WTC11 (cell line): ENCODE data around the gene YAF2. TPM values are rescaled to one million over a fixed set of nuclear protein-coding genes. Genes with fewer than 3 reads are reported as not detected.

Experiments
- ATAC-seq: fragments of 200-7000 bp; cut with Tn5 transposase; 2 replicates; pipeline ENCODE4 v1.10.0; 2021; ENCODE audit warnings: mild to moderate bottlenecking, moderate library complexity
- CTCF ChIA-PET: fragments of 300-600 bp; sonication (Branson Sonifier 250); formaldehyde crosslinking; loops from one replicate; lab custom pipeline; 2021; ENCODE audit warnings: antibody characterized with exemption; lab: Charles Lee
- POLR2A ChIA-PET: fragments of 350-600 bp; sonication (Branson Sonifier 250); formaldehyde crosslinking; loops from one replicate; lab custom pipeline; 2021; ENCODE audit warnings: antibody characterized with exemption; lab: Charles Lee
- DNase-seq: peaks from one replicate; pipeline ENCODE4 v3.0.0; 2021; ENCODE audit warnings: low spot score
- H3K27ac Mint-ChIP-seq: 2 replicates; pipeline ENCODE4 v1.8.0; 2021; ENCODE audit warnings: mixed read lengths
- H3K27me3 Mint-ChIP-seq: 2 replicates; pipeline ENCODE4 v1.8.0; 2021; ENCODE audit warnings: low read depth, mild to moderate bottlenecking, moderate library complexity, mixed read lengths
- H3K36me3 Mint-ChIP-seq: 2 replicates; pipeline ENCODE4 v1.8.0; 2021; ENCODE audit warnings: mixed read lengths
- H3K4me1 Mint-ChIP-seq: 2 replicates; pipeline ENCODE4 v1.8.0; 2022; ENCODE audit warnings: mixed read lengths
- H3K4me3 Mint-ChIP-seq: 2 replicates; pipeline ENCODE4 v1.8.0; 2021; ENCODE audit warnings: mild to moderate bottlenecking, moderate library complexity, mixed read lengths
- H3K9me3 Mint-ChIP-seq: 2 replicates; pipeline ENCODE4 v1.8.0; 2021; ENCODE audit warnings: mixed read lengths
- CREB1 ChIP-seq: sonication (generic); formaldehyde crosslinking; IDR thresholded peaks from 2 replicates; pipeline ENCODE4 v1.8.0; 2023; ENCODE audit warnings: mild to moderate bottlenecking, missing genetic modification reagents
- ESRRA ChIP-seq: sonication (generic); formaldehyde crosslinking; IDR thresholded peaks from 2 replicates; pipeline ENCODE4 v1.8.1; 2022; ENCODE audit warnings: mild to moderate bottlenecking, missing genetic modification reagents, borderline replicate concordance
- ETV6 ChIP-seq: sonication (generic); formaldehyde crosslinking; IDR thresholded peaks from 2 replicates; pipeline ENCODE4 v1.8.1; 2022; ENCODE audit warnings: mild to moderate bottlenecking, missing genetic modification reagents
- FOXJ3 ChIP-seq: sonication (generic); formaldehyde crosslinking; IDR thresholded peaks from 2 replicates; pipeline ENCODE4 v1.9.0; 2021; ENCODE audit warnings: missing genetic modification reagents, mild to moderate bottlenecking, borderline replicate concordance
- GABPB1 ChIP-seq: sonication (generic); formaldehyde crosslinking; IDR thresholded peaks from 2 replicates; pipeline ENCODE4 v1.8.1; 2023; ENCODE audit warnings: mild to moderate bottlenecking, missing genetic modification reagents
- HMGA2 ChIP-seq: fragments of 250-450 bp; sonication (Bioruptor Pico); IDR thresholded peaks from 2 replicates; pipeline ENCODE4 v1.4.0; 2021; ENCODE audit warnings: mild to moderate bottlenecking, moderate library complexity
- JAZF1 ChIP-seq: fragments of 250-450 bp; sonication (Bioruptor Pico); IDR thresholded peaks from 2 replicates; pipeline ENCODE4 v1.9.0; 2021; ENCODE audit warnings: moderate library complexity, mild to moderate bottlenecking, inconsistent platforms
- JUN ChIP-seq: sonication (generic); formaldehyde crosslinking; IDR thresholded peaks from 2 replicates; pipeline ENCODE4 v1.8.0; 2023; ENCODE audit warnings: mild to moderate bottlenecking, missing genetic modification reagents
- KAT7 ChIP-seq: sonication (generic); formaldehyde crosslinking; IDR thresholded peaks from 2 replicates; pipeline ENCODE4 v1.8.1; 2023; ENCODE audit warnings: missing genetic modification reagents, mild to moderate bottlenecking, borderline replicate concordance
- MXD4 ChIP-seq: fragments of 250-450 bp; sonication (Bioruptor Pico); IDR thresholded peaks from 2 replicates; pipeline ENCODE4 v1.8.0; 2021; ENCODE audit warnings: mild to moderate bottlenecking, moderate library complexity, borderline replicate concordance
- NFYB ChIP-seq: sonication (generic); formaldehyde crosslinking; conservative IDR thresholded peaks from 2 replicates; pipeline ENCODE4 v1.8.0; 2022; ENCODE audit warnings: low read depth, missing genetic modification reagents
- PRRX2 ChIP-seq: fragments of 250-450 bp; sonication (Bioruptor Pico); IDR thresholded peaks from 2 replicates; pipeline ENCODE4 v1.8.0; 2021; ENCODE audit warnings: mild to moderate bottlenecking
- RELA ChIP-seq: sonication (generic); formaldehyde crosslinking; IDR thresholded peaks from 2 replicates; pipeline ENCODE4 v1.8.1; 2022; ENCODE audit warnings: missing genetic modification reagents, mild to moderate bottlenecking, borderline replicate concordance
- TEAD1 ChIP-seq: sonication (generic); formaldehyde crosslinking; IDR thresholded peaks from 2 replicates; pipeline ENCODE4 v1.8.0; 2022; ENCODE audit warnings: mild to moderate bottlenecking, missing genetic modification reagents
- ZNF138 ChIP-seq: sonication (generic); formaldehyde crosslinking; conservative IDR thresholded peaks from 2 replicates; pipeline ENCODE4 v1.8.1; 2022; ENCODE audit warnings: mild to moderate bottlenecking, moderate library complexity, missing genetic modification reagents
- ZNF219 ChIP-seq: sonication (generic); formaldehyde crosslinking; IDR thresholded peaks from 2 replicates; pipeline ENCODE4 v1.8.0; 2023; ENCODE audit warnings: missing genetic modification reagents, mild to moderate bottlenecking, borderline replicate concordance
- ZNF396 ChIP-seq: fragments of 250-450 bp; sonication (Bioruptor Pico); IDR thresholded peaks from 2 replicates; pipeline ENCODE4 v1.8.0; 2021; ENCODE audit warnings: mild to moderate bottlenecking, moderate library complexity, borderline replicate concordance
- ZNF416 ChIP-seq: fragments of 250-450 bp; sonication (Bioruptor Pico); IDR thresholded peaks from 2 replicates; pipeline ENCODE4 v1.9.0; 2021; ENCODE audit warnings: mild to moderate bottlenecking, inconsistent platforms
- ZNF671 ChIP-seq: fragments of 250-450 bp; sonication (Bioruptor Pico); IDR thresholded peaks from 2 replicates; pipeline ENCODE4 v1.8.0; 2021; ENCODE audit warnings: mild to moderate bottlenecking
- total RNA-seq: library from RNA; stranded (reverse); gene quantifications from 3 replicates; pipeline ENCODE4 v1.2.3, GENCODE V29; 2021
- TF ChIP-seq, protein P1 (sequence below): sonication (generic); formaldehyde crosslinking; IDR thresholded peaks from 2 replicates; pipeline ENCODE4 v1.8.0; 2023; ENCODE audit warnings: missing genetic modification reagents, mild to moderate bottlenecking, borderline replicate concordance
- TF ChIP-seq, protein P2 (sequence below): fragments of 250-450 bp; sonication (Bioruptor Pico); conservative IDR thresholded peaks from 2 replicates; pipeline ENCODE4 v1.9.0; 2021; ENCODE audit warnings: mild to moderate bottlenecking
- TF ChIP-seq, protein P3 (sequence below): fragments of 250-450 bp; sonication (Bioruptor Pico); IDR thresholded peaks from 2 replicates; pipeline ENCODE4 v2.1.2; 2022; ENCODE audit warnings: mild to moderate bottlenecking, moderate library complexity
- TF ChIP-seq, protein P4 (sequence below): sonication (generic); formaldehyde crosslinking; IDR thresholded peaks from 2 replicates; pipeline ENCODE4 v1.8.1; 2022; ENCODE audit warnings: mild to moderate bottlenecking, moderate library complexity, missing genetic modification reagents
- TF ChIP-seq, protein P5 (sequence below): sonication (generic); formaldehyde crosslinking; IDR thresholded peaks from 2 replicates; pipeline ENCODE4 v1.8.1; 2023; ENCODE audit warnings: mild to moderate bottlenecking, missing genetic modification reagents
- TF ChIP-seq, protein P6 (sequence below): sonication (generic); formaldehyde crosslinking; IDR thresholded peaks from 2 replicates; pipeline ENCODE4 v1.8.1; 2023; ENCODE audit warnings: mild to moderate bottlenecking, moderate library complexity, missing genetic modification reagents

YAF2 gene
- total RNA-seq, 1 experiment from 2014 or later = 3.3 TPM

DNA sequence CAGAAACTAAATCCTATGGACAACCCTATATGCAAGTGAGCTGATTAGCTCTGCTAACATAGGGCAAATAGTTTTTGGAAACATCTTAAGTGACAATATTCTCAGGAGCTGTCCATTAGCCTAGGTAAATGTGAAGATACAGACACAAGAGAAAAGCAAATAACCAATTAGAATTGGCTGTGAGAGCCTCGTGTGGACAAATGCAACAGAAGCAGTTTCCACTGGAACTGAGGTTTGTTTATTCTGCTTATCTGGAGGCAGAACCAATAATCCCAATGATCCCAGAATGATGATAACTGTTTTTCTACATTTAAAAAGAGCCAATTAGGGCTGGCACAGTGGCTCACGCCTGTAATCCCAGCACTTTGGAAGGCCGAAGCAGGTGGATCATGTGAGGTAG is 43.2 kb upstream of the YAF2 start (continued):
- TF ChIP-seq, protein P1, sequence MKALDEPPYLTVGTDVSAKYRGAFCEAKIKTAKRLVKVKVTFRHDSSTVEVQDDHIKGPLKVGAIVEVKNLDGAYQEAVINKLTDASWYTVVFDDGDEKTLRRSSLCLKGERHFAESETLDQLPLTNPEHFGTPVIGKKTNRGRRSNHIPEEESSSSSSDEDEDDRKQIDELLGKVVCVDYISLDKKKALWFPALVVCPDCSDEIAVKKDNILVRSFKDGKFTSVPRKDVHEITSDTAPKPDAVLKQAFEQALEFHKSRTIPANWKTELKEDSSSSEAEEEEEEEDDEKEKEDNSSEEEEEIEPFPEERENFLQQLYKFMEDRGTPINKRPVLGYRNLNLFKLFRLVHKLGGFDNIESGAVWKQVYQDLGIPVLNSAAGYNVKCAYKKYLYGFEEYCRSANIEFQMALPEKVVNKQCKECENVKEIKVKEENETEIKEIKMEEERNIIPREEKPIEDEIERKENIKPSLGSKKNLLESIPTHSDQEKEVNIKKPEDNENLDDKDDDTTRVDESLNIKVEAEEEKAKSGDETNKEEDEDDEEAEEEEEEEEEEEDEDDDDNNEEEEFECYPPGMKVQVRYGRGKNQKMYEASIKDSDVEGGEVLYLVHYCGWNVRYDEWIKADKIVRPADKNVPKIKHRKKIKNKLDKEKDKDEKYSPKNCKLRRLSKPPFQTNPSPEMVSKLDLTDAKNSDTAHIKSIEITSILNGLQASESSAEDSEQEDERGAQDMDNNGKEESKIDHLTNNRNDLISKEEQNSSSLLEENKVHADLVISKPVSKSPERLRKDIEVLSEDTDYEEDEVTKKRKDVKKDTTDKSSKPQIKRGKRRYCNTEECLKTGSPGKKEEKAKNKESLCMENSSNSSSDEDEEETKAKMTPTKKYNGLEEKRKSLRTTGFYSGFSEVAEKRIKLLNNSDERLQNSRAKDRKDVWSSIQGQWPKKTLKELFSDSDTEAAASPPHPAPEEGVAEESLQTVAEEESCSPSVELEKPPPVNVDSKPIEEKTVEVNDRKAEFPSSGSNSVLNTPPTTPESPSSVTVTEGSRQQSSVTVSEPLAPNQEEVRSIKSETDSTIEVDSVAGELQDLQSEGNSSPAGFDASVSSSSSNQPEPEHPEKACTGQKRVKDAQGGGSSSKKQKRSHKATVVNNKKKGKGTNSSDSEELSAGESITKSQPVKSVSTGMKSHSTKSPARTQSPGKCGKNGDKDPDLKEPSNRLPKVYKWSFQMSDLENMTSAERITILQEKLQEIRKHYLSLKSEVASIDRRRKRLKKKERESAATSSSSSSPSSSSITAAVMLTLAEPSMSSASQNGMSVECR = no peak
- TF ChIP-seq PRRX2 (no peak), HMGA2 (CRISPR knock-in tag) (no peak), ZNF416 (CRISPR knock-in tag) (no peak), ZNF671 (CRISPR knock-in tag) (no peak), ZNF396 (CRISPR knock-in tag) (no peak), ESRRA (CRISPR knock-in tag) (no peak), ZNF219 (CRISPR knock-in tag) (no peak)
- TF ChIP-seq, all 79 proteins: peak for 0

DNA sequence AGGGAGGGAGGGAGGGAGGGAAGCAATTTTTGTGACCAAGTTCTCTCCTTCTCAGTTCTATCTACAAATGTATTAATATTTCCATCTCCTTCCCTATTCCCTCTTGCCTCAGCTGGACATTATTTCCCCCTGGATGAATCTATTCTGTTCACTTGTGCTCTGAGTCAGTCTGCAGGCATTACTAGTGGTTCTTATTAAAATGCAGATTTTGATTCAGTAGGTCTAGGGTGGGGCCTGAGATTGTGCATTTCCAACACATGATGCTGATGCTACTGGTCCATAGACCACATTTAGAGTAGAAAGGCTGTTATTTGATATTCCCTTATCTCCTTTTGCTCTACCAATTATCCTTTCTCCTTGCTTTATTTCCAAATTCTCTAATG is 40.1 kb upstream of the YAF2 start:
- peaks cover 2% of the 10 kb centered on the region; the same call in 1 of the 2 replicates for H3K4me1 Mint-ChIP-seq
- CTCF ChIA-PET = no interaction called here
- H3K9me3 Mint-ChIP-seq = peaks cover 6% of the 10 kb centered on the region
- ATAC-seq (no peak), DNase-seq (no peak)
- no peak overlapping the region for H3K4me3 Mint-ChIP-seq
- H3K27ac Mint-ChIP-seq = no peak overlapping the region
- POLR2A ChIA-PET = no interaction called here
- H3K27me3 Mint-ChIP-seq = no peaks in the 10 kb centered on the region; the same call in 1 of the 2 replicates
- no peaks in the 10 kb centered on the region; the same call in 1 of the 2 replicates for H3K36me3 Mint-ChIP-seq
- TF ChIP-seq, protein P2, sequence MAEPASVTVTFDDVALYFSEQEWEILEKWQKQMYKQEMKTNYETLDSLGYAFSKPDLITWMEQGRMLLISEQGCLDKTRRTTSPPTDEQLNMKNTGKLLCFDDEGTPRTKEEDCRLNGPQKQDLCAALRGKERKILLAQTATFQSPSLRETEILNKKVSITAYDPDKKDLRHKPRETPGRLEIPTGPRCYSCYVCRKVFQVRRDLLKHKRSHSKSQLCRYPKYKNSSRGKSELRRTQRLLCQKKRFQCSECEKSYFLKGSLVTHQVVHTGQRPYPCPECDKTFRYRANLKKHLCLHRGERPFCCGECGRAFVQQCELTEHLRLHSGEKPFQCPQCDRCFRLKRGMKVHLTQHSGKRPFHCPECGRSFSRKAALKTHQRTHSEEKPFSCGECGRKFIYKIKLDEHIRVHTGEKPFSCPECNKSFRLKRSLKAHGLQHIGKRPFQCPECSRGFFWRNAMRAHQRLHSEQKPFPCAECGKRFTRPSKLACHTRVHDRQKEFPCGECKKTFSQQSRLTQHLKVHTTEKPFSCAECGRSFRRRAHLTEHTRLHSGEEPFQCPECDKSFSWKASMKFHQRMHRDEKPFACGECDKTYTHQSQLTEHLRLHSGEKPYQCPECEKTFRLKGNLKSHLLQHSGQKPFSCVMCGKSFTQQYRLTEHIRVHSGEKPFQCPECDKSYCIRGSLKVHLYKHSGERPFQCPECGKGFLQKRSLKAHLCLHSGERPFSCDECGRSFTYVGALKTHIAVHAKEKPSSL (CRISPR knock-in tag) = no peak
- TF ChIP-seq MXD4 (CRISPR knock-in tag) = no peak
- no peak for TF ChIP-seq GABPB1 (CRISPR knock-in tag)
- TF ChIP-seq JUN = no peak
- TF ChIP-seq RELA (CRISPR knock-in tag) = no peak
- TF ChIP-seq FOXJ3 (CRISPR knock-in tag) = no peak
- TF ChIP-seq JAZF1 (CRISPR knock-in tag) = no peak
- TF ChIP-seq, protein P3, sequence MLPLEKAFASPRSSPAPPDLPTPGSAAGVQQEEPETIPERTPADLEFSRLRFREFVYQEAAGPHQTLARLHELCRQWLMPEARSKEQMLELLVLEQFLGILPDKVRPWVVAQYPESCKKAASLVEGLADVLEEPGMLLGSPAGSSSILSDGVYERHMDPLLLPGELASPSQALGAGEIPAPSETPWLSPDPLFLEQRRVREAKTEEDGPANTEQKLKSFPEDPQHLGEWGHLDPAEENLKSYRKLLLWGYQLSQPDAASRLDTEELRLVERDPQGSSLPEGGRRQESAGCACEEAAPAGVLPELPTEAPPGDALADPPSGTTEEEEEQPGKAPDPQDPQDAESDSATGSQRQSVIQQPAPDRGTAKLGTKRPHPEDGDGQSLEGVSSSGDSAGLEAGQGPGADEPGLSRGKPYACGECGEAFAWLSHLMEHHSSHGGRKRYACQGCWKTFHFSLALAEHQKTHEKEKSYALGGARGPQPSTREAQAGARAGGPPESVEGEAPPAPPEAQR (CRISPR knock-in tag) = no peak
- no peak for TF ChIP-seq ZNF138 (CRISPR knock-in tag)
- TF ChIP-seq TEAD1 (CRISPR knock-in tag) = no peak
- TF ChIP-seq ZNF219 (CRISPR knock-in tag) = no peak
- TF ChIP-seq, protein P4, sequence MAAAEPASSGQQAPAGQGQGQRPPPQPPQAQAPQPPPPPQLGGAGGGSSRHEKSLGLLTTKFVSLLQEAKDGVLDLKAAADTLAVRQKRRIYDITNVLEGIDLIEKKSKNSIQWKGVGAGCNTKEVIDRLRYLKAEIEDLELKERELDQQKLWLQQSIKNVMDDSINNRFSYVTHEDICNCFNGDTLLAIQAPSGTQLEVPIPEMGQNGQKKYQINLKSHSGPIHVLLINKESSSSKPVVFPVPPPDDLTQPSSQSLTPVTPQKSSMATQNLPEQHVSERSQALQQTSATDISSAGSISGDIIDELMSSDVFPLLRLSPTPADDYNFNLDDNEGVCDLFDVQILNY (CRISPR knock-in tag) = no peak
- TF ChIP-seq KAT7 = no peak
- TF ChIP-seq, protein P5, sequence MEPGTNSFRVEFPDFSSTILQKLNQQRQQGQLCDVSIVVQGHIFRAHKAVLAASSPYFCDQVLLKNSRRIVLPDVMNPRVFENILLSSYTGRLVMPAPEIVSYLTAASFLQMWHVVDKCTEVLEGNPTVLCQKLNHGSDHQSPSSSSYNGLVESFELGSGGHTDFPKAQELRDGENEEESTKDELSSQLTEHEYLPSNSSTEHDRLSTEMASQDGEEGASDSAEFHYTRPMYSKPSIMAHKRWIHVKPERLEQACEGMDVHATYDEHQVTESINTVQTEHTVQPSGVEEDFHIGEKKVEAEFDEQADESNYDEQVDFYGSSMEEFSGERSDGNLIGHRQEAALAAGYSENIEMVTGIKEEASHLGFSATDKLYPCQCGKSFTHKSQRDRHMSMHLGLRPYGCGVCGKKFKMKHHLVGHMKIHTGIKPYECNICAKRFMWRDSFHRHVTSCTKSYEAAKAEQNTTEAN (CRISPR knock-in tag) = no peak
- TF ChIP-seq, protein P6, sequence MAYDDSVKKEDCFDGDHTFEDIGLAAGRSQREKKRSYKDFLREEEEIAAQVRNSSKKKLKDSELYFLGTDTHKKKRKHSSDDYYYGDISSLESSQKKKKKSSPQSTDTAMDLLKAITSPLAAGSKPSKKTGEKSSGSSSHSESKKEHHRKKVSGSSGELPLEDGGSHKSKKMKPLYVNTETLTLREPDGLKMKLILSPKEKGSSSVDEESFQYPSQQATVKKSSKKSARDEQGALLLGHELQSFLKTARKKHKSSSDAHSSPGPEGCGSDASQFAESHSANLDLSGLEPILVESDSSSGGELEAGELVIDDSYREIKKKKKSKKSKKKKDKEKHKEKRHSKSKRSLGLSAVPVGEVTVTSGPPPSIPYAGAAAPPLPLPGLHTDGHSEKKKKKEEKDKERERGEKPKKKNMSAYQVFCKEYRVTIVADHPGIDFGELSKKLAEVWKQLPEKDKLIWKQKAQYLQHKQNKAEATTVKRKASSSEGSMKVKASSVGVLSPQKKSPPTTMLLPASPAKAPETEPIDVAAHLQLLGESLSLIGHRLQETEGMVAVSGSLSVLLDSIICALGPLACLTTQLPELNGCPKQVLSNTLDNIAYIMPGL (CRISPR knock-in tag) = no peak
- no peak for TF ChIP-seq CREB1 (CRISPR knock-in tag)
- TF ChIP-seq NFYB = no peak
- no peak for TF ChIP-seq ETV6
